ENCODE measurements around the gene C1orf159.
"Not testable (repeated sequence)": the region's sequence is repeated elsewhere in the genome, so short reads cannot be mapped to it uniquely, and the experiment has no call there.

C1orf159 gene

GRCh38 chr1:1098681-1099421, 17.0 kb downstream of the C1orf159 start (continued):
- no peak for TF ChIP-seq ZNF610 (tag by site-specific recombination; IDR thresholded peaks at IDR 0.05; ENCODE audit: borderline replicate concordance)

- CTCF ChIA-PET; H3K36me3 ChIP-seq (ENCODE audit: control insufficient read depth in 2 of 2, insufficient read depth in 1 of 2, low read length in 2 of 2); H3K27ac ChIP-seq (ENCODE audit: extremely low read depth, low read depth, low read length); H3K9me3 ChIP-seq (ENCODE audit: control insufficient read depth, insufficient read depth, low read depth, low read length); H3K4me3 ChIP-seq (ENCODE audit: low read depth, low read length); POLR2A ChIA-PET; H3K4me1 ChIP-seq (ENCODE audit: control insufficient read depth, insufficient read depth, low read length): not testable (repeated sequence)
Observed at GRCh38 chr1:1096136-1096535, 19.8 kb downstream of the C1orf159 start.

- no peaks in the 10 kb centered on the region for H3K36me3 ChIP-seq (ENCODE audit: control insufficient read depth in 2 of 2, insufficient read depth in 1 of 2, low read length in 2 of 2)
- TF ChIP-seq ZBTB1 (tag by site-specific recombination; IDR thresholded peaks at IDR 0.05) (no peak), SP3 (tag by site-specific recombination; IDR thresholded peaks at IDR 0.05) (no peak), ZNF23 (tag by site-specific recombination; IDR thresholded peaks at IDR 0.05; ENCODE audit: borderline replicate concordance) (no peak), ZNF354C (tag by site-specific recombination; IDR thresholded peaks at IDR 0.05; ENCODE audit: borderline replicate concordance, low read depth) (no peak), KLF1 (tag by site-specific recombination; IDR thresholded peaks at IDR 0.05) (no peak), ZSCAN30 (tag by site-specific recombination; IDR thresholded peaks at IDR 0.05) (no peak), ZXDB (tag by site-specific recombination; IDR thresholded peaks at IDR 0.05) (no peak), OSR2 (tag by site-specific recombination; IDR thresholded peaks at IDR 0.05) (no peak), ZNF521 (tag by site-specific recombination; IDR thresholded peaks at IDR 0.05) (no peak), ZNF184 (tag by site-specific recombination; IDR thresholded peaks at IDR 0.05) (no peak), ZNF548 (tag by site-specific recombination; IDR thresholded peaks at IDR 0.05) (no peak), ZNF792 (tag by site-specific recombination; IDR thresholded peaks at IDR 0.05) (no peak), ZNF221 (tag by site-specific recombination; IDR thresholded peaks at IDR 0.05; ENCODE audit: borderline replicate concordance) (no peak), KLF10 (tag by site-specific recombination; IDR thresholded peaks at IDR 0.05) (no peak), MZF1 (tag by site-specific recombination; IDR thresholded peaks at IDR 0.05; ENCODE audit: borderline replicate concordance) (no peak), ZNF48 (tag by site-specific recombination; IDR thresholded peaks at IDR 0.05) (no peak), ZNF843 (tag by site-specific recombination; IDR thresholded peaks at IDR 0.05) (no peak), ZNF18 (tag by site-specific recombination; IDR thresholded peaks at IDR 0.05) (no peak), BCL11B (tag by site-specific recombination; IDR thresholded peaks at IDR 0.05; ENCODE audit: low read depth) (no peak), HOXD13 (CRISPR knock-in tag; IDR thresholded peaks at IDR 0.05; ENCODE audit: borderline replicate concordance) (no peak)
- H3K4me1 ChIP-seq (ENCODE audit: control insufficient read depth, insufficient read depth, low read length): no peaks in the 10 kb centered on the region
- POLR2A ChIA-PET: no interaction called here
- no peak overlapping the region for H3K4me3 ChIP-seq (ENCODE audit: low read depth, low read length)
- H3K9me3 ChIP-seq (ENCODE audit: control insufficient read depth, insufficient read depth, low read depth, low read length): no peaks in the 10 kb centered on the region
- H3K27ac ChIP-seq (ENCODE audit: extremely low read depth, low read depth, low read length): no peak overlapping the region
- CTCF ChIA-PET: no interaction called here
Observed at GRCh38 chr1:1094981-1095380, 20.9 kb downstream of the C1orf159 start.

- Histone ChIP-seq H3K4me1 (ENCODE audit: control insufficient read depth, insufficient read depth, low read length) (no peaks in the 10 kb centered on the region), H3K9me3 (ENCODE audit: control insufficient read depth, insufficient read depth, low read depth, low read length) (no peaks in the 10 kb centered on the region), H3K4me3 (ENCODE audit: low read depth, low read length) (no peak overlapping the region), H3K36me3 (ENCODE audit: control insufficient read depth in 2 of 2, insufficient read depth in 1 of 2, low read length in 2 of 2) (no peaks in the 10 kb centered on the region), H3K27ac (ENCODE audit: extremely low read depth, low read depth, low read length) (no peak overlapping the region)
- ChIA-PET POLR2A (no interaction called here), CTCF (interaction anchor here (0.7 to 0.8 kb wide), 2 partner anchors 28 to 32 kb away, joined by 3 to 4 read pairs; no protein-coding TSS in a partner anchor)
- TF ChIP-seq ZNF221 (tag by site-specific recombination; IDR thresholded peaks at IDR 0.05; ENCODE audit: borderline replicate concordance): no peak
- TF ChIP-seq ZNF701 (tag by site-specific recombination; IDR thresholded peaks at IDR 0.05): no peak
- TF ChIP-seq ZNF341 (tag by site-specific recombination; IDR thresholded peaks at IDR 0.05; ENCODE audit: low read depth): peak; percentile 55
Observed at GRCh38 chr1:1093610-1093943, 22.3 kb downstream of the C1orf159 start.
